ENCODE results near the gene ZNF652.

- TF ChIP-seq CTCF (IDR thresholded peaks at IDR 0.05) (no peak), POLR2A (IDR thresholded peaks at IDR 0.05) (no peak)
Measured at GRCh38 chr17:49247944-49248343, 114.1 kb downstream of the ZNF652 start.

Data from prostate gland (tissue), 2 donors.